Measurements from ENCODE around the gene SH3D21.

SH3D21 gene

GRCh38 chr1:36268981-36269380, 37.2 kb upstream of the SH3D21 start:
- Histone ChIP-seq H2BK5ac (ENCODE audit: low read length) (no peak overlapping the region), H3K18ac (ENCODE audit: low read length) (no peak overlapping the region), H3K36me3 (replicated peaks in 1 of 2; ENCODE audit: control insufficient read depth in 2 of 2, insufficient read depth in 2 of 2, low read length in 2 of 2) (peaks cover 7 to 84% of the 10 kb centered on the region in 2 donors), H3K23ac (ENCODE audit: low read depth, low read length, poor library complexity) (no peak overlapping the region), H3K4me1 (ENCODE audit: control insufficient read depth in 2 of 2, insufficient read depth in 1 of 2, low read depth in 1 of 2, low read length in 2 of 2) (no peaks in the 10 kb centered on the region), H3K27me3 (ENCODE audit: control insufficient read depth in 3 of 3, insufficient read depth in 3 of 3, low read depth in 1 of 3, low read length in 3 of 3) (no peaks in the 10 kb centered on the region), H4K91ac (ENCODE audit: low read depth, low read length, poor library complexity) (no peak overlapping the region), H3K9me3 (replicated peaks in 1 of 2; ENCODE audit: control insufficient read depth in 2 of 2, insufficient read depth in 1 of 2, low read depth in 1 of 2, low read length in 2 of 2) (no peaks in the 10 kb centered on the region), H2BK120ac (ENCODE audit: low read depth, low read length) (no peak overlapping the region), H3K9ac (ENCODE audit: low read depth, low read length, poor library complexity) (no peak overlapping the region), H2AK5ac (ENCODE audit: low read depth, low read length) (no peak overlapping the region), H3K4me3 (ENCODE audit: low read length in 2 of 2) (no peak overlapping the region), H3K27ac (replicated peaks; ENCODE audit: low read length) (no peak overlapping the region), H2AFZ (ENCODE audit: low read length) (no peak overlapping the region), H3K14ac (ENCODE audit: low read length) (no peak overlapping the region), H3K79me1 (ENCODE audit: low read depth, low read length) (peaks cover 2% of the 10 kb centered on the region), H3K4ac (ENCODE audit: low read length) (no peak overlapping the region), H4K8ac (ENCODE audit: low read depth, low read length) (no peak overlapping the region), H2BK15ac (ENCODE audit: low read length) (no peak overlapping the region), H3K4me2 (ENCODE audit: insufficient read depth, low read length, poor library complexity, severe bottlenecking) (no peak overlapping the region), H2BK12ac (ENCODE audit: low read length) (no peak overlapping the region)
- DNase-seq (ENCODE audit: low spot score): no peak
- no CpG with 5 or more reads among the region's 6 CpGs for WGBS, 2 donors (ENCODE audit: extremely low coverage in 2 of 2, insufficient read length in 2 of 2, insufficient replicate concordance in 1 of 2)

GRCh38 chr1:36269408-36269838, 36.7 kb upstream of the SH3D21 start:
- no peaks in the 10 kb centered on the region for H3K4me1 ChIP-seq (ENCODE audit: control insufficient read depth in 2 of 2, insufficient read depth in 1 of 2, low read depth in 1 of 2, low read length in 2 of 2)
- H3K9ac ChIP-seq (ENCODE audit: low read depth, low read length, poor library complexity): no peak overlapping the region
- no peak overlapping the region for H3K23ac ChIP-seq (ENCODE audit: low read depth, low read length, poor library complexity)
- H3K18ac ChIP-seq (ENCODE audit: low read length): no peak overlapping the region
- peaks cover 5 to 84% of the 10 kb centered on the region in 2 donors for H3K36me3 ChIP-seq (replicated peaks in 1 of 2; ENCODE audit: control insufficient read depth in 2 of 2, insufficient read depth in 2 of 2, low read length in 2 of 2)
- DNase-seq (ENCODE audit: low spot score): no peak
- H3K14ac ChIP-seq (ENCODE audit: low read length): no peak overlapping the region
- no peak overlapping the region for H4K8ac ChIP-seq (ENCODE audit: low read depth, low read length)
- H3K27ac ChIP-seq (replicated peaks; ENCODE audit: low read length): no peak overlapping the region
- peaks cover 2% of the 10 kb centered on the region for H3K79me1 ChIP-seq (ENCODE audit: low read depth, low read length)
- H3K4me2 ChIP-seq (ENCODE audit: insufficient read depth, low read length, poor library complexity, severe bottlenecking): no peak overlapping the region
- no peak overlapping the region for H2BK5ac ChIP-seq (ENCODE audit: low read length)
- H2AFZ ChIP-seq (ENCODE audit: low read length): no peak overlapping the region
- no peaks in the 10 kb centered on the region for H3K27me3 ChIP-seq (ENCODE audit: control insufficient read depth in 3 of 3, insufficient read depth in 3 of 3, low read depth in 1 of 3, low read length in 3 of 3)
- H3K9me3 ChIP-seq (replicated peaks in 1 of 2; ENCODE audit: control insufficient read depth in 2 of 2, insufficient read depth in 1 of 2, low read depth in 1 of 2, low read length in 2 of 2): no peaks in the 10 kb centered on the region
- no peak overlapping the region for H3K4me3 ChIP-seq (ENCODE audit: low read length in 2 of 2)
- H2BK12ac ChIP-seq (ENCODE audit: low read length): no peak overlapping the region
- H2AK5ac ChIP-seq (ENCODE audit: low read depth, low read length): no peak overlapping the region
- no peak overlapping the region for H2BK120ac ChIP-seq (ENCODE audit: low read depth, low read length)
- no CpG with 5 or more reads among the region's 2 CpGs for WGBS, 2 donors (ENCODE audit: extremely low coverage in 2 of 2, insufficient read length in 2 of 2, insufficient replicate concordance in 1 of 2)
- H3K4ac ChIP-seq (ENCODE audit: low read length): no peak overlapping the region
- no peak overlapping the region for H2BK15ac ChIP-seq (ENCODE audit: low read length)
- no peak overlapping the region for H4K91ac ChIP-seq (ENCODE audit: low read depth, low read length, poor library complexity)

GRCh38 chr1:36273024-36273423, 33.1 kb upstream of the SH3D21 start:
- no peak for DNase-seq (ENCODE audit: low spot score)
- H3K9ac ChIP-seq (ENCODE audit: low read depth, low read length, poor library complexity): no peak overlapping the region
- H2BK5ac ChIP-seq (ENCODE audit: low read length): no peak overlapping the region
- H3K23ac ChIP-seq (ENCODE audit: low read depth, low read length, poor library complexity): no peak overlapping the region
- no peak overlapping the region for H3K18ac ChIP-seq (ENCODE audit: low read length)
- H2BK120ac ChIP-seq (ENCODE audit: low read depth, low read length): no peak overlapping the region
- H3K4me3 ChIP-seq (ENCODE audit: low read length in 2 of 2): no peak overlapping the region
- WGBS, 2 donors (ENCODE audit: extremely low coverage in 2 of 2, insufficient read length in 2 of 2, insufficient replicate concordance in 1 of 2): no CpG with 5 or more reads among the region's 5 CpGs
- no peaks in the 10 kb centered on the region for H3K4me1 ChIP-seq (ENCODE audit: control insufficient read depth in 2 of 2, insufficient read depth in 1 of 2, low read depth in 1 of 2, low read length in 2 of 2)
- H3K4ac ChIP-seq (ENCODE audit: low read length): no peak overlapping the region
- H3K27ac ChIP-seq (replicated peaks; ENCODE audit: low read length): no peak overlapping the region
- H2AK5ac ChIP-seq (ENCODE audit: low read depth, low read length): no peak overlapping the region
- H3K27me3 ChIP-seq (ENCODE audit: control insufficient read depth in 3 of 3, insufficient read depth in 3 of 3, low read depth in 1 of 3, low read length in 3 of 3): no peaks in the 10 kb centered on the region
- no peak overlapping the region for H2AFZ ChIP-seq (ENCODE audit: low read length)
- H3K79me1 ChIP-seq (ENCODE audit: low read depth, low read length): peaks cover 2% of the 10 kb centered on the region
- H3K9me3 ChIP-seq (replicated peaks in 1 of 2; ENCODE audit: control insufficient read depth in 2 of 2, insufficient read depth in 1 of 2, low read depth in 1 of 2, low read length in 2 of 2): no peaks in the 10 kb centered on the region
- peaks cover 3 to 66% of the 10 kb centered on the region in 2 donors for H3K36me3 ChIP-seq (replicated peaks in 1 of 2; ENCODE audit: control insufficient read depth in 2 of 2, insufficient read depth in 2 of 2, low read length in 2 of 2)
- H3K4me2 ChIP-seq (ENCODE audit: insufficient read depth, low read length, poor library complexity, severe bottlenecking): no peak overlapping the region
- H2BK12ac ChIP-seq (ENCODE audit: low read length): no peak overlapping the region
- no peak overlapping the region for H2BK15ac ChIP-seq (ENCODE audit: low read length)
- H4K91ac ChIP-seq (ENCODE audit: low read depth, low read length, poor library complexity): no peak overlapping the region
- no peak overlapping the region for H3K14ac ChIP-seq (ENCODE audit: low read length)
- H4K8ac ChIP-seq (ENCODE audit: low read depth, low read length): no peak overlapping the region

GRCh38 chr1:36274201-36274600, 32.0 kb upstream of the SH3D21 start:
- H3K4ac ChIP-seq (ENCODE audit: low read length): no peak overlapping the region
- peaks cover 3% of the 10 kb centered on the region for H3K79me1 ChIP-seq (ENCODE audit: low read depth, low read length)
- no peak overlapping the region for H4K91ac ChIP-seq (ENCODE audit: low read depth, low read length, poor library complexity)
- no peak overlapping the region for H3K23ac ChIP-seq (ENCODE audit: low read depth, low read length, poor library complexity)
- H3K9me3 ChIP-seq (replicated peaks in 1 of 2; ENCODE audit: control insufficient read depth in 2 of 2, insufficient read depth in 1 of 2, low read depth in 1 of 2, low read length in 2 of 2): no peaks in the 10 kb centered on the region
- H3K14ac ChIP-seq (ENCODE audit: low read length): no peak overlapping the region
- no peak overlapping the region for H3K9ac ChIP-seq (ENCODE audit: low read depth, low read length, poor library complexity)
- H3K4me2 ChIP-seq (ENCODE audit: insufficient read depth, low read length, poor library complexity, severe bottlenecking): no peak overlapping the region
- H2BK12ac ChIP-seq (ENCODE audit: low read length): no peak overlapping the region
- H3K36me3 ChIP-seq (replicated peaks in 1 of 2; ENCODE audit: control insufficient read depth in 2 of 2, insufficient read depth in 2 of 2, low read length in 2 of 2): peaks cover 3 to 60% of the 10 kb centered on the region in 2 donors
- H3K18ac ChIP-seq (ENCODE audit: low read length): no peak overlapping the region
- no peak for DNase-seq (ENCODE audit: low spot score)
- H2AK5ac ChIP-seq (ENCODE audit: low read depth, low read length): no peak overlapping the region
- H3K27ac ChIP-seq (replicated peaks; ENCODE audit: low read length): no peak overlapping the region
- no peak overlapping the region for H2BK120ac ChIP-seq (ENCODE audit: low read depth, low read length)
- H2BK15ac ChIP-seq (ENCODE audit: low read length): no peak overlapping the region
- no peak overlapping the region for H3K4me3 ChIP-seq (ENCODE audit: low read length in 2 of 2)
- H2BK5ac ChIP-seq (ENCODE audit: low read length): no peak overlapping the region
- no peaks in the 10 kb centered on the region for H3K27me3 ChIP-seq (ENCODE audit: control insufficient read depth in 3 of 3, insufficient read depth in 3 of 3, low read depth in 1 of 3, low read length in 3 of 3)
- H2AFZ ChIP-seq (ENCODE audit: low read length): no peak overlapping the region
- no peaks in the 10 kb centered on the region for H3K4me1 ChIP-seq (ENCODE audit: control insufficient read depth in 2 of 2, insufficient read depth in 1 of 2, low read depth in 1 of 2, low read length in 2 of 2)
- no CpG with 5 or more reads among the region's 1 CpG for WGBS, 2 donors (ENCODE audit: extremely low coverage in 2 of 2, insufficient read length in 2 of 2, insufficient replicate concordance in 1 of 2)
- H4K8ac ChIP-seq (ENCODE audit: low read depth, low read length): no peak overlapping the region

Data from neuronal stem cell (in vitro differentiated cells).